ENCODE results near the gene SLC35A5. TPM values are rescaled to one million over a fixed set of nuclear protein-coding genes. Genes with fewer than 3 reads are reported as not detected.

SLC35A5 gene
- total RNA-seq, 2 donors from 2014 or later: 9.6 to 12.2 TPM

- Histone ChIP-seq H3K27ac (no peak overlapping the region), H3K4me3 (no peak overlapping the region), H3K27me3 (no peaks in the 10 kb centered on the region), H3K4me1 (no peaks in the 10 kb centered on the region), H3K36me3 (replicated peaks in 1 of 2; ENCODE audit: insufficient read depth in 1 of 2, low read depth in 2 of 2) (no peaks in the 10 kb centered on the region), H3K9me3 (no peaks in the 10 kb centered on the region)
- intact Hi-C loops (cut with DNase I): no loop called here
- DNase-seq (no peak), ATAC-seq (no peak)
- TF ChIP-seq CTCF (IDR thresholded peaks at IDR 0.05) (no peak), POLR2A (IDR thresholded peaks at IDR 0.05) (no peak)
- WGBS, 2 donors: 90 to 94% methylated on average over 1 of the region's 1 CpG
These were observed 61.9 kb downstream of the SLC35A5 start for GRCh38 chr3:112623717-112624116.

- Histone ChIP-seq H3K9me3 (no peaks in the 10 kb centered on the region), H3K36me3 (replicated peaks in 1 of 2; ENCODE audit: insufficient read depth in 1 of 2, low read depth in 2 of 2) (no peaks in the 10 kb centered on the region), H3K27me3 (no peaks in the 10 kb centered on the region), H3K4me3 (no peak overlapping the region), H3K4me1 (no peaks in the 10 kb centered on the region), H3K27ac (no peak overlapping the region)
- WGBS, 2 donors: 75 to 76% methylated on average over 4 of the region's 4 CpGs
- TF ChIP-seq POLR2A (IDR thresholded peaks at IDR 0.05) (no peak), CTCF (IDR thresholded peaks at IDR 0.05) (no peak)
- DNase-seq (no peak), ATAC-seq (no peak)
- intact Hi-C loops (cut with DNase I): no loop called here
These were observed 65.6 kb downstream of the SLC35A5 start for GRCh38 chr3:112627419-112627818.

DNA sequence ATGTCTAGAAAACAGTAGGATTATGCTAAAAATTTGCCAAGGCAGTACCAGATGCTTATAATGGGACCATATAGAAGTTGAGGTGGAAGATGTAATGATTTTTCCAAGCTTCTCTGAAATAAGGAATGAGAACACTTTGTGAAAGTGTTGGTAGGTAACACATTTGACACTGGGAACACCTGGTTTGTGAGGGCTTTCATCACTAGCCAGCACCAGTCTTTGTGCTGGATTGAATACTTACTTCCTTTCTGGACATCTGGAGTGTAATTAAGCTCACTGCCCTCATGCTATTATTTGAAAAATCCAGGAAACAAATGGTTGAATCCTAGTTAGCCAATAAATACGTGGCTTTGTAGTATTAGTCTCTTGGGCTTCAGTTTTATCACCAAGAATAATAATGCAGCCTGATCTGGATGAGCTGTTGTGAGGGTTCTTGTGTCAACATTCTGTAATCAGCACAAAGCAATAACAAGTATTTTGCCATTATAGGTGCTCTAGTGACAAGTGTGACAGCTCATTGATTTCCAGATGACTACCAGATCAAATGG, 66.1 kb downstream of the SLC35A5 start:
- DNase-seq (no peak), ATAC-seq (no peak)
- no peak overlapping the region for H3K27ac ChIP-seq
- H3K36me3 ChIP-seq (replicated peaks in 1 of 2; ENCODE audit: insufficient read depth in 1 of 2, low read depth in 2 of 2): no peaks in the 10 kb centered on the region
- H3K4me1 ChIP-seq: no peaks in the 10 kb centered on the region
- 24 to 44% methylated on average over 1 of the region's 1 CpG for WGBS, 2 donors
- TF ChIP-seq POLR2A (IDR thresholded peaks at IDR 0.05) (no peak), CTCF (IDR thresholded peaks at IDR 0.05) (no peak)
- H3K9me3 ChIP-seq: no peaks in the 10 kb centered on the region
- H3K27me3 ChIP-seq: no peaks in the 10 kb centered on the region
- no peak overlapping the region for H3K4me3 ChIP-seq
- intact Hi-C loops (cut with DNase I): no loop called here

DNA sequence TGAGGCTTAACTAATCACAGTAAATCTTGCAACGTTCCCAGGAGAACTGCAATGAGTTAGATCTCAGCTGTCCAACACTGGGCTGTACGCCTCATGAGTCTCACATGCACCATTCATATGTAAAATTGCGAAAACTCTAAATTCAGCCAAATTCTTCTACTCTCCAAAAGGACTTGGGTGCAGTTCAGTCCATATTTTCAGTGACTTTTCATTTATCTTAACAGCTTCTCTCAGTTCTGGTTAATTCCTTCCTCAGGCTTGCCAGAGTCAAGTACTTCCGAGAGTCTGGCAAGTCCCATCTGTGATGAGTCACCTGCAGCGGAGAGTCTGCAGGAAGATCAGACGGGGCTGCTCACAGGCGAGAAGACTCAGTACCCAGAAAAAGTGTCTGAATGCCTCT, 67.6 kb downstream of the SLC35A5 start:
- DNase-seq: peak in 3 of 4 donors; percentile 29 to 50 (median 39)
- peak; percentile 65 for ATAC-seq
- WGBS, 2 donors: 62 to 67% methylated on average over 7 of the region's 7 CpGs

More for the DNA sequence above, 67.6 kb downstream of the SLC35A5 start:
- H3K27ac ChIP-seq: no peak overlapping the region
- intact Hi-C loops (cut with DNase I): no loop called here
- H3K4me3 ChIP-seq: no peak overlapping the region
- H3K9me3 ChIP-seq: no peaks in the 10 kb centered on the region
- H3K36me3 ChIP-seq (replicated peaks in 1 of 2; ENCODE audit: insufficient read depth in 1 of 2, low read depth in 2 of 2): no peaks in the 10 kb centered on the region
- no peaks in the 10 kb centered on the region for H3K4me1 ChIP-seq
- no peak for TF ChIP-seq POLR2A (IDR thresholded peaks at IDR 0.05)
- no peak for TF ChIP-seq CTCF (IDR thresholded peaks at IDR 0.05)
- H3K27me3 ChIP-seq: no peaks in the 10 kb centered on the region
